Transverse colon (tissue), 4 donors: Measurements from ENCODE around the gene BTRC. TPM values are rescaled to one million over a fixed set of nuclear protein-coding genes. Genes with fewer than 3 reads are reported as not detected.
"Not testable (repeated sequence)": the region's sequence is repeated elsewhere in the genome, so short reads cannot be mapped to it uniquely, and the experiment has no call there.

ENCODE experiments used
- DNase-seq: peaks from one replicate; pipeline ENCODE4 v3.0.0-alpha.2; 2019
- H3K27ac ChIP-seq, 4 donors: fragments of 200-600 bp; sonication (generic); 2 replicates each; pipeline ENCODE4 v1.5.1; 2016 to 2018; ENCODE audit warnings: inconsistent platforms in 4 of 4
- H3K27me3 ChIP-seq: fragments of 200-600 bp; sonication (generic); 2 replicates; pipeline ENCODE4 v1.5.1; 2017; ENCODE audit warnings: inconsistent platforms
- H3K36me3 ChIP-seq, 4 donors: fragments of 200-600 bp; sonication (generic); 2 replicates each; pipeline ENCODE4 v1.5.1; 2017 to 2019; ENCODE audit warnings: inconsistent platforms in 4 of 4
- H3K4me1 ChIP-seq, 4 donors: fragments of 200-600 bp; sonication (generic); 2 replicates each; pipeline ENCODE4 v1.5.1; 2017 to 2020; ENCODE audit warnings: inconsistent platforms in 4 of 4
- H3K4me3 ChIP-seq, 4 donors: fragments of 200-600 bp; sonication (generic); 1 replicate in 1 of 4; 2 replicates in 3 of 4; pipeline versions ENCODE4 v1.5.1 to v1.6.1; 2017 to 2019; ENCODE audit warnings: inconsistent platforms in 4 of 4
- H3K9me3 ChIP-seq, 2 donors: fragments of 200-600 bp; sonication (generic); 2 replicates each; pipeline ENCODE4 v1.5.1; 2017 to 2019; ENCODE audit warnings: inconsistent platforms in 2 of 2
- CTCF ChIP-seq, 5 experiments: fragments of 200-600 bp in 3 of 5; fragments of 450-650 bp in 2 of 5; sonication (generic) in 3 of 5; IDR thresholded peaks; 1 replicate in 2 of 5; 2 replicates in 3 of 5; pipeline ENCODE4 v1.5.1; 2016 to 2017; ENCODE audit warnings: antibody characterized with exemption in 5 of 5, inconsistent platforms in 3 of 5, mild to moderate bottlenecking in 2 of 5, moderate library complexity in 1 of 5
- EP300 ChIP-seq: sonication (generic); formaldehyde crosslinking; IDR thresholded peaks from one replicate; pipeline ENCODE4 v1.6.1; 2017; ENCODE audit warnings: antibody characterized with exemption, low read depth
- POLR2A ChIP-seq: fragments of 450-650 bp; IDR thresholded peaks from one replicate; pipeline ENCODE4 v1.6.1; 2016; ENCODE audit warnings: antibody characterized with exemption, mild to moderate bottlenecking, moderate library complexity
- POLR2AphosphoS5 ChIP-seq, 3 donors: sonication (generic); formaldehyde crosslinking; IDR thresholded peaks; one replicate each; pipeline ENCODE4 v1.6.1; 2016; ENCODE audit warnings: antibody characterized with exemption in 3 of 3
- WGBS, 2 donors: methylation state at CpG; one replicate each; pipeline ENCODE4 v1.1.5; 2018; ENCODE audit warnings: low coverage in 1 of 2; 5-methylcytosine and 5-hydroxymethylcytosine counted together
- in situ Hi-C, 4 donors: fragments of 200-750 bp; cut with MboI; loops; one replicate each; pipeline versions ENCODE4 v1.15.0 to v1.15.1; 2017; ENCODE audit warnings: low sequenced_read_pairs in 3 of 4, low pct_ligation_motif_present in 1 of 4, low pct_unique_long_range_greater_than_20kb in 1 of 4
- intact Hi-C: fragments of 100-400 bp; cut with DNase I; formaldehyde crosslinking; loops from one replicate; pipeline ENCODE4 v1.15.1; 2023; ENCODE audit warnings: low total_unique reads
- total RNA-seq, 4 donors: library from RNA; depleted of rRNA; stranded (reverse); fragments of >200 nt; gene quantifications; one replicate each; pipeline ENCODE4 v1.1.0, GENCODE V29; 2016

BTRC gene
- total RNA-seq, 4 donors from 2014 or later = 8.6 to 195 (median 32.0) TPM

DNA sequence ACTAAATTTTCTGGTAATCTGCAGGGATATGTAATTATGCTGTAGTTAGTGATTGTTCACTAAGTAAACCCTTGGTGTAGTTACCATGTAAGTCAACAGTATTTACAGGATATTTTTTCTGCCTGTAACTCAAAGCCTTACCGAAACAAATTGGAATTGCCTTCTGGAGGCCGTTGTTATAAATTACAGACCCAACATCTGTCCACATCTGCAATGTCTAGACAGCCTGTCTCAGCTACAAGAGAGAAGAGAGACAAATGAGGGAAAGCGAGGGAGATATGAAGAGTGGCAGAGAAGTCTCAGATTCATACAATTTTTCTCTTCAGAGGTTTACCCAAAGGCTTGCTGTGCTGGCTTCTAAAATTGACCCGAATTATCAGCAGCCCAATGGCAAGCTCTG is 23.7 kb upstream of the BTRC start:
- Histone ChIP-seq H3K4me3 (no peak overlapping the region), H3K9me3 (no peaks in the 10 kb centered on the region), H3K36me3 (no peaks in the 10 kb centered on the region), H3K4me1 (no peaks in the 10 kb centered on the region), H3K27ac (no peak overlapping the region), H3K27me3 (peaks cover 8% of the 10 kb centered on the region)
- TF ChIP-seq EP300 (no peak), CTCF (IDR thresholded peaks at IDR 0.05) (no peak), POLR2AphosphoS5 (IDR thresholded peaks at IDR 0.05) (no peak), POLR2A (no peak)
- in situ Hi-C loops (no loop called here), intact Hi-C loops (no loop called here)
- DNase-seq = no peak
- 78% methylated on average over 4 of the region's 4 CpGs for WGBS, 2 donors

GRCh38 chr10:101330631-101331225 is 23.2 kb upstream of the BTRC start:
- intact Hi-C loops (no loop called here), in situ Hi-C loops (no loop called here)
- no peaks in the 10 kb centered on the region for H3K4me1 ChIP-seq
- H3K9me3 ChIP-seq = no peaks in the 10 kb centered on the region
- H3K27ac ChIP-seq = no peak overlapping the region
- peaks cover 8% of the 10 kb centered on the region for H3K27me3 ChIP-seq
- no peak for TF ChIP-seq POLR2AphosphoS5 (IDR thresholded peaks at IDR 0.05)
- TF ChIP-seq CTCF (IDR thresholded peaks at IDR 0.05) = no peak
- no peak for TF ChIP-seq POLR2A
- no peak for TF ChIP-seq EP300
- 64 to 80% methylated on average over 5 to 14 of the region's 14 CpGs for WGBS, 2 donors
- no peak for DNase-seq
- no peaks in the 10 kb centered on the region for H3K36me3 ChIP-seq
- H3K4me3 ChIP-seq = no peak overlapping the region

GRCh38 chr10:101331956-101332355 is 22.0 kb upstream of the BTRC start:
- TF ChIP-seq EP300 = no peak
- TF ChIP-seq CTCF (IDR thresholded peaks at IDR 0.05) = no peak
- no peak for TF ChIP-seq POLR2AphosphoS5 (IDR thresholded peaks at IDR 0.05)
- TF ChIP-seq POLR2A = no peak
- H3K4me1 ChIP-seq = no peaks in the 10 kb centered on the region
- in situ Hi-C loops (no loop called here), intact Hi-C loops (no loop called here)
- H3K36me3 ChIP-seq = no peaks in the 10 kb centered on the region
- H3K9me3 ChIP-seq = no peaks in the 10 kb centered on the region
- peaks cover 8% of the 10 kb centered on the region for H3K27me3 ChIP-seq
- H3K27ac ChIP-seq = no peak overlapping the region
- no peak overlapping the region for H3K4me3 ChIP-seq
- DNase-seq = no peak
- 68% methylated on average over 2 of the region's 2 CpGs; no CpG with 5 or more reads in 1 of the 2 donors for WGBS, 2 donors

DNA sequence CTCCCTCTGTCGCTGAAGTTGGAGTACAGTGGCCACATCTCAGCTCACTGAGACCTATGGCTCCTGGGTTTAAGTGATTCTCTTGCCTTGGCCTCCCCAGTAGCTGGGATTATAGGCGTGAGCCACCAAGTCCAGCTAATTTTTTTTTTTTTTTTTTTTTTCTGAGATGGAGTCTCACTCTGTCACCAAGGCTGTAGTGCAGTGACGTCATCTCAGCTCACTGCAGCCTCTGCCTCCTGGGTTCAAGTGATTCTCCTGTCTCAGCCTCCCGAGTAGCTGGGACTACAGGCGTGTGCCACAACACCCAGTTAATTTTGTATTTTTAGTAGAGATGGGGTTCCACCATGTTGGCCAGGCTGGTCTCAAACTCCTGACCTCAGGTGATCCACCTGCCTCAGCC is 19.7 kb upstream of the BTRC start:
- WGBS, 2 donors = 88 to 90% methylated on average over 2 to 5 of the region's 5 CpGs
- intact Hi-C loops = not testable (repeated sequence)

DNA sequence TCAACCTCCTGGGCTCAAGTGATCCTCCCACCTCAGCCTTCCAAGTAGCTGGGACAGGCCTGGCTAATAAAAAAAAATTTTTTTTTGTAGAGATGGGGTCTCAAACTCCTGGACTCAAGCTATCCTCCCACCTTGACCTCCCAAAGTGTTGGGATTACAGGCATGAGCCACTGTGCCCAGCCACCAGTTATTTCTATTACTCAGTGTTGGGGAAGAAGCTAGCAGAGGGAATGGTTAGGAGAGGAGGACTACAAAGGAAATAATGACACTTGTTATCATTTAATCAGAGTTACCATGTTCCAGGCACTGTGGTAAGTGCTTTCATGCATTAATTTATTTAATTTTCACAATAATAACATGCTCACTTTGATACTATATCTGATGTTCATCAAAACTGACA is 17.6 kb upstream of the BTRC start:
- H3K27me3 ChIP-seq = no peaks in the 10 kb centered on the region
- no peak for DNase-seq
- TF ChIP-seq EP300 = no peak
- TF ChIP-seq POLR2AphosphoS5 (IDR thresholded peaks at IDR 0.05) = no peak
- TF ChIP-seq POLR2A = no peak
- intact Hi-C loops = no loop called here
- H3K4me3 ChIP-seq = no peak overlapping the region
- H3K4me1 ChIP-seq = no peaks in the 10 kb centered on the region
- no peaks in the 10 kb centered on the region for H3K36me3 ChIP-seq
- no peaks in the 10 kb centered on the region for H3K9me3 ChIP-seq
- H3K27ac ChIP-seq = no peak overlapping the region
- in situ Hi-C loops = no loop called here

More for the DNA sequence above, 19.7 kb upstream of the BTRC start:
- H3K36me3 ChIP-seq, in situ Hi-C loops, H3K27me3 ChIP-seq, H3K9me3 ChIP-seq, H3K4me3 ChIP-seq, DNase-seq, H3K4me1 ChIP-seq, H3K27ac ChIP-seq: not testable (repeated sequence)
